IMR-90 (cell line): ENCODE results near the gene ERGIC1. TPM values are rescaled to one million over a fixed set of nuclear protein-coding genes. Genes with fewer than 3 reads are reported as not detected.

ENCODE experiments used
- ATAC-seq: fragments of 200-7000 bp; cut with Tn5 transposase; 2 replicates; pipeline ENCODE4 v1.9.1; 2020; ENCODE audit warnings: low read depth, mild to moderate bottlenecking, moderate library complexity
- BruUV-seq: library from RNA; stranded (reverse); fragments of 400-500 nt; replicated peaks from 2 replicates; lab custom pipeline; 2021; lab: Mats Ljungman, UMichigan
- CTCF ChIA-PET: fragments of 300-600 bp; formaldehyde crosslinking; extraction: SDS; loops from one replicate; lab custom pipeline; 2021; ENCODE audit warnings: antibody characterized with exemption; lab: Yijun Ruan, JAX
- POLR2A ChIA-PET: fragments of 300-600 bp; sonication (Branson Sonifier 250); formaldehyde crosslinking; loops from one replicate; lab custom pipeline; 2022; ENCODE audit warnings: antibody characterized with exemption; ENCODE audit not compliant: unreplicated experiment; lab: Charles Lee
- DNase-seq: peaks from one replicate; pipeline ENCODE4 v3.0.0; 2013
- H2AFZ ChIP-seq: replicated peaks from 2 replicates; pipeline ENCODE3; 2013; ENCODE audit warnings: low read length, mild to moderate bottlenecking; ENCODE audit not compliant: poor library complexity
- H2AK5ac ChIP-seq: 2 replicates; pipeline ENCODE4 v1.6.1; 2013; ENCODE audit warnings: low read depth, low read length, inconsistent platforms
- H2AK9ac ChIP-seq: replicated peaks from 2 replicates; pipeline ENCODE3; 2013; ENCODE audit warnings: mild to moderate bottlenecking, low read depth, low read length, moderate library complexity; ENCODE audit not compliant: poor library complexity
- H2BK120ac ChIP-seq: 2 replicates; pipeline ENCODE4 v1.6.1; 2013; ENCODE audit warnings: low read depth, low read length, inconsistent platforms
- H2BK15ac ChIP-seq: 3 replicates; pipeline ENCODE4 v1.6.1; 2013; ENCODE audit warnings: low read depth, low read length, inconsistent platforms
- H2BK20ac ChIP-seq: 2 replicates; pipeline ENCODE4 v1.6.1; 2013; ENCODE audit warnings: low read depth, mild to moderate bottlenecking, inconsistent platforms, low read length, moderate library complexity
- H2BK5ac ChIP-seq: 2 replicates; pipeline ENCODE4 v1.6.1; 2013; ENCODE audit warnings: mild to moderate bottlenecking, low read depth, low read length, inconsistent platforms; ENCODE audit not compliant: poor library complexity, severe bottlenecking
- H3K14ac ChIP-seq: replicated peaks from 2 replicates; pipeline ENCODE4 v1.6.1; 2013; ENCODE audit warnings: low read depth, low read length, inconsistent platforms
- H3K18ac ChIP-seq: 2 replicates; pipeline ENCODE4 v1.6.1; 2013; ENCODE audit warnings: low read depth, low read length, control low read depth
- H3K23ac ChIP-seq: 2 replicates; pipeline ENCODE4 v1.6.1; 2013; ENCODE audit warnings: low read depth, low read length, inconsistent platforms
- H3K27ac ChIP-seq: 2 replicates; pipeline ENCODE4 v1.5.1; 2013; ENCODE audit warnings: mild to moderate bottlenecking, control low read depth, low read length; ENCODE audit not compliant: insufficient read depth
- H3K27me3 ChIP-seq: 2 replicates; pipeline ENCODE4 v1.6.1; 2013; ENCODE audit warnings: low read length; ENCODE audit not compliant: control insufficient read depth, insufficient read depth
- H3K36me3 ChIP-seq: 2 replicates; pipeline ENCODE4 v1.6.1; 2013; ENCODE audit warnings: low read length, mixed read lengths; ENCODE audit not compliant: control insufficient read depth, insufficient read depth
- H3K4ac ChIP-seq: 2 replicates; pipeline ENCODE4 v1.6.1; 2013; ENCODE audit warnings: low read depth, low read length, inconsistent platforms
- H3K4me1 ChIP-seq: 2 replicates; pipeline ENCODE4 v1.6.1; 2013; ENCODE audit warnings: low read length, mixed read lengths; ENCODE audit not compliant: control insufficient read depth, insufficient read depth
- H3K4me2 ChIP-seq: 2 replicates; pipeline ENCODE4 v1.6.1; 2013; ENCODE audit warnings: low read depth, mild to moderate bottlenecking, control low read depth, low read length, moderate library complexity
- H3K4me3 ChIP-seq: 2 replicates; pipeline ENCODE4 v1.5.1; 2013; ENCODE audit warnings: low read depth, mild to moderate bottlenecking, control low read depth, low read length, moderate library complexity; ENCODE audit not compliant: insufficient read depth
- H3K56ac ChIP-seq: 2 replicates; pipeline ENCODE4 v1.6.1; 2013; ENCODE audit warnings: low read length, inconsistent platforms; ENCODE audit not compliant: insufficient read depth; ENCODE audit errors: extremely low read depth
- H3K79me1 ChIP-seq, 2 experiments: 2 replicates each; pipeline ENCODE4 v1.6.1; 2013; ENCODE audit warnings: low read length in 2 of 2, inconsistent platforms in 1 of 2, low read depth in 1 of 2
- H3K9ac ChIP-seq: 2 replicates; pipeline ENCODE4 v1.6.1; 2013; ENCODE audit warnings: low read depth, low read length, control low read depth
- H3K9me1 ChIP-seq: 2 replicates; pipeline ENCODE4 v1.6.1; 2013; ENCODE audit warnings: low read length, inconsistent platforms; ENCODE audit not compliant: insufficient read depth
- H3K9me3 ChIP-seq: 2 replicates; pipeline ENCODE4 v1.6.1; 2013; ENCODE audit warnings: low read length; ENCODE audit not compliant: control insufficient read depth, insufficient read depth
- H4K20me1 ChIP-seq: 2 replicates; pipeline ENCODE4 v1.6.1; 2013; ENCODE audit warnings: low read length, inconsistent platforms; ENCODE audit not compliant: insufficient read depth
- H4K5ac ChIP-seq: 2 replicates; pipeline ENCODE4 v1.6.1; 2013; ENCODE audit warnings: mild to moderate bottlenecking, low read depth, low read length, control low read depth
- H4K8ac ChIP-seq, 2 experiments: 2 replicates each; pipeline ENCODE4 v1.6.1; 2013; ENCODE audit warnings: low read depth in 2 of 2, low read length in 2 of 2, control low read depth in 1 of 2, inconsistent platforms in 1 of 2
- H4K91ac ChIP-seq: 2 replicates; pipeline ENCODE4 v1.6.1; 2013; ENCODE audit warnings: low read depth, low read length, inconsistent platforms; ENCODE audit not compliant: insufficient read depth
- BHLHE40 ChIP-seq: fragments of 150-350 bp; IDR thresholded peaks from 2 replicates; pipeline ENCODE4 v1.6.1; 2016; ENCODE audit warnings: mild to moderate bottlenecking, low read depth, low read length
- POLR2A ChIP-seq: IDR thresholded peaks from 2 replicates; pipeline ENCODE4 v1.6.1; 2012; ENCODE audit warnings: mild to moderate bottlenecking, low read depth, low read length
- WGBS, 2 experiments: methylation state at CpG; one replicate each; pipeline versions ENCODE4 v1.1.5 to v1.1.7; 2013; ENCODE audit warnings: missing lambda C conversion rate in 2 of 2; ENCODE audit not compliant: insufficient read length in 1 of 2; ENCODE audit errors: extremely low coverage in 2 of 2; 5-methylcytosine and 5-hydroxymethylcytosine counted together
- dilution Hi-C: fragments of 300-500 bp; cut with HindIII; formaldehyde crosslinking; loops from one replicate; pipeline ENCODE4 v1.14.3; 2018; ENCODE audit warnings: low sequenced_read_pairs; ENCODE audit not compliant: unreplicated experiment
- in situ Hi-C: fragments of 300-500 bp; cut with MboI; formaldehyde crosslinking; loops from 3 replicates; pipeline ENCODE4 v1.14.3; 2019; ENCODE audit warnings: low sequenced_read_pairs, inconsistent platforms, mixed read lengths
- intact Hi-C: fragments of 100-400 bp; cut with micrococcal nuclease; formaldehyde crosslinking; loops from 2 replicates; pipeline ENCODE4 v1.10.0; 2022
- polyA plus RNA-seq, 3 experiments: library from polyadenylated mRNA; depleted of rRNA; stranded (reverse); fragments of >200 nt; gene quantifications; 2 replicates each; pipeline ENCODE4 v1.2.3, GENCODE V29; 2012; ENCODE audit warnings: low replicate concordance in 1 of 3
- total RNA-seq: library from RNA; depleted of rRNA; stranded (reverse); fragments of >200 nt; gene quantifications from 2 replicates; pipeline ENCODE4 v1.2.3, GENCODE V29; 2012
- TF ChIP-seq, protein P1 (sequence below): conservative IDR thresholded peaks from 2 replicates; pipeline ENCODE4 v1.5.1; 2012; ENCODE audit warnings: mild to moderate bottlenecking, low read depth, low read length, improper control_type of control experiment
- TF ChIP-seq, protein P2 (sequence below): fragments of 150-350 bp; IDR thresholded peaks from 2 replicates; pipeline ENCODE4 v1.6.1; 2016; ENCODE audit warnings: low read depth, mild to moderate bottlenecking, low read length, moderate library complexity, borderline replicate concordance

The ERGIC1 gene
- total and polyA plus RNA-seq, 2 of the 4 experiments (the other 2 are of a cell fraction) = 134 to 192 TPM

DNA sequence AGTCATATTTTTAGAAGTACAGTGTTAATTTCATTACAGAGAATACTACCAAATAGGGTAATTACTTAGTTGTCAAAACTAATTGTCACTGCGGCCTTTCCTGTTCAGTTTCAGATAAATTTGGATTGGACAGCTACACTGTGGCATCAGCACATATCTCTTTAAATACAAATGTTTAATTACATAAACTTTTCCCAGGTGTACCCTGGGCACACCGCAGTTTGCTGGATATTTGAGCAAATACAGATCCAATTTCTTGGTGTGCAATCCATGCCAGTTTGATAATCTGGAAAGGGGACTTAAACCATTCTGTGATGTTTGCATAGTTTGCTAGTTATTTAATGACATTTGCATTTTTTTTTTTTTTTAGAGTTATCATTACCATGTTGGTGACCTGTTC, 160.4 kb downstream of the ERGIC1 start:
- in situ Hi-C loops (no loop called here), dilution Hi-C loops (no loop called here), intact Hi-C loops (no loop called here)
- Histone ChIP-seq H3K27me3 (no peaks in the 10 kb centered on the region), H2BK15ac (no peak overlapping the region), H3K4ac (no peak overlapping the region), H4K8ac (no peak overlapping the region), H2BK120ac (no peak overlapping the region), H3K9me1 (peaks cover 8% of the 10 kb centered on the region; the same call in 1 of the 2 replicates), H3K27ac (no peak overlapping the region), H3K14ac (no peak overlapping the region), H4K91ac (no peak overlapping the region), H3K4me1 (no peaks in the 10 kb centered on the region), H2BK20ac (no peak overlapping the region), H2BK5ac (no peak overlapping the region), H3K4me2 (no peak overlapping the region), H3K56ac (no peak overlapping the region), H2AFZ (no peak overlapping the region), H3K36me3 (peaks cover 32% of the 10 kb centered on the region), H3K23ac (no peak overlapping the region), H2AK5ac (no peak overlapping the region), H3K79me1 (peaks cover 23 to 68% of the 10 kb centered on the region in 2 experiments), H3K18ac (no peak overlapping the region), H4K5ac (no peak overlapping the region), H3K9ac (no peak overlapping the region), H3K4me3 (no peak overlapping the region), H2AK9ac (no peak overlapping the region), H3K9me3 (no peaks in the 10 kb centered on the region), H4K20me1 (peaks cover 32% of the 10 kb centered on the region)
- no CpG with 5 or more reads among the region's 2 CpGs for WGBS, 2 experiments
- BruUV-seq = no TSS peak
- TF ChIP-seq BHLHE40 (no peak), POLR2A (no peak)
- TF ChIP-seq, protein P1, sequence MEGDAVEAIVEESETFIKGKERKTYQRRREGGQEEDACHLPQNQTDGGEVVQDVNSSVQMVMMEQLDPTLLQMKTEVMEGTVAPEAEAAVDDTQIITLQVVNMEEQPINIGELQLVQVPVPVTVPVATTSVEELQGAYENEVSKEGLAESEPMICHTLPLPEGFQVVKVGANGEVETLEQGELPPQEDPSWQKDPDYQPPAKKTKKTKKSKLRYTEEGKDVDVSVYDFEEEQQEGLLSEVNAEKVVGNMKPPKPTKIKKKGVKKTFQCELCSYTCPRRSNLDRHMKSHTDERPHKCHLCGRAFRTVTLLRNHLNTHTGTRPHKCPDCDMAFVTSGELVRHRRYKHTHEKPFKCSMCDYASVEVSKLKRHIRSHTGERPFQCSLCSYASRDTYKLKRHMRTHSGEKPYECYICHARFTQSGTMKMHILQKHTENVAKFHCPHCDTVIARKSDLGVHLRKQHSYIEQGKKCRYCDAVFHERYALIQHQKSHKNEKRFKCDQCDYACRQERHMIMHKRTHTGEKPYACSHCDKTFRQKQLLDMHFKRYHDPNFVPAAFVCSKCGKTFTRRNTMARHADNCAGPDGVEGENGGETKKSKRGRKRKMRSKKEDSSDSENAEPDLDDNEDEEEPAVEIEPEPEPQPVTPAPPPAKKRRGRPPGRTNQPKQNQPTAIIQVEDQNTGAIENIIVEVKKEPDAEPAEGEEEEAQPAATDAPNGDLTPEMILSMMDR = no peak
- TF ChIP-seq, protein P2, sequence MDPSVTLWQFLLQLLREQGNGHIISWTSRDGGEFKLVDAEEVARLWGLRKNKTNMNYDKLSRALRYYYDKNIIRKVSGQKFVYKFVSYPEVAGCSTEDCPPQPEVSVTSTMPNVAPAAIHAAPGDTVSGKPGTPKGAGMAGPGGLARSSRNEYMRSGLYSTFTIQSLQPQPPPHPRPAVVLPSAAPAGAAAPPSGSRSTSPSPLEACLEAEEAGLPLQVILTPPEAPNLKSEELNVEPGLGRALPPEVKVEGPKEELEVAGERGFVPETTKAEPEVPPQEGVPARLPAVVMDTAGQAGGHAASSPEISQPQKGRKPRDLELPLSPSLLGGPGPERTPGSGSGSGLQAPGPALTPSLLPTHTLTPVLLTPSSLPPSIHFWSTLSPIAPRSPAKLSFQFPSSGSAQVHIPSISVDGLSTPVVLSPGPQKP = no peak
- DNase-seq (no peak), ATAC-seq (no peak)
- POLR2A ChIA-PET = no interaction called here
- CTCF ChIA-PET = interaction anchor here (2.0 kb wide), 1 partner anchor 10 kb away, joined by 6 read pairs; no protein-coding TSS in a partner anchor
